ENCODE measurements around the gene PCDHA12.
"Not testable (repeated sequence)": the region's sequence is repeated elsewhere in the genome, so short reads cannot be mapped to it uniquely, and the experiment has no call there.

The PCDHA12 gene, protein sequence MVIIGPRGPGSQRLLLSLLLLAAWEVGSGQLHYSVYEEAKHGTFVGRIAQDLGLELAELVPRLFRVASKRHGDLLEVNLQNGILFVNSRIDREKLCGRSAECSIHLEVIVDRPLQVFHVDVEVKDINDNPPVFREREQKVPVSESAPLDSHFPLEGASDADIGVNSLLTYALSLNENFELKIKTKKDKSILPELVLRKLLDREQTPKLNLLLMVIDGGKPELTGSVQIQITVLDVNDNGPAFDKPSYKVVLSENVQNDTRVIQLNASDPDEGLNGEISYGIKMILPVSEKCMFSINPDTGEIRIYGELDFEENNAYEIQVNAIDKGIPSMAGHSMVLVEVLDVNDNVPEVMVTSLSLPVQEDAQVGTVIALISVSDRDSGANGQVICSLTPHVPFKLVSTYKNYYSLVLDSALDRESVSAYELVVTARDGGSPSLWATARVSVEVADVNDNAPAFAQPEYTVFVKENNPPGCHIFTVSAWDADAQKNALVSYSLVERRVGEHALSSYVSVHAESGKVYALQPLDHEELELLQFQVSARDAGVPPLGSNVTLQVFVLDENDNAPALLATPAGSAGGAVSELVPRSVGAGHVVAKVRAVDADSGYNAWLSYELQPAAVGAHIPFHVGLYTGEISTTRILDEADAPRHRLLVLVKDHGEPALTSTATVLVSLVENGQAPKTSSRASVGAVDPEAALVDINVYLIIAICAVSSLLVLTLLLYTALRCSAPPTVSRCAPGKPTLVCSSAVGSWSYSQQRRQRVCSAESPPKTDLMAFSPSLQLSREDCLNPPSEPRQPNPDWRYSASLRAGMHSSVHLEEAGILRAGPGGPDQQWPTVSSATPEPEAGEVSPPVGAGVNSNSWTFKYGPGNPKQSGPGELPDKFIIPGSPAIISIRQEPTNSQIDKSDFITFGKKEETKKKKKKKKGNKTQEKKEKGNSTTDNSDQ

DNA sequence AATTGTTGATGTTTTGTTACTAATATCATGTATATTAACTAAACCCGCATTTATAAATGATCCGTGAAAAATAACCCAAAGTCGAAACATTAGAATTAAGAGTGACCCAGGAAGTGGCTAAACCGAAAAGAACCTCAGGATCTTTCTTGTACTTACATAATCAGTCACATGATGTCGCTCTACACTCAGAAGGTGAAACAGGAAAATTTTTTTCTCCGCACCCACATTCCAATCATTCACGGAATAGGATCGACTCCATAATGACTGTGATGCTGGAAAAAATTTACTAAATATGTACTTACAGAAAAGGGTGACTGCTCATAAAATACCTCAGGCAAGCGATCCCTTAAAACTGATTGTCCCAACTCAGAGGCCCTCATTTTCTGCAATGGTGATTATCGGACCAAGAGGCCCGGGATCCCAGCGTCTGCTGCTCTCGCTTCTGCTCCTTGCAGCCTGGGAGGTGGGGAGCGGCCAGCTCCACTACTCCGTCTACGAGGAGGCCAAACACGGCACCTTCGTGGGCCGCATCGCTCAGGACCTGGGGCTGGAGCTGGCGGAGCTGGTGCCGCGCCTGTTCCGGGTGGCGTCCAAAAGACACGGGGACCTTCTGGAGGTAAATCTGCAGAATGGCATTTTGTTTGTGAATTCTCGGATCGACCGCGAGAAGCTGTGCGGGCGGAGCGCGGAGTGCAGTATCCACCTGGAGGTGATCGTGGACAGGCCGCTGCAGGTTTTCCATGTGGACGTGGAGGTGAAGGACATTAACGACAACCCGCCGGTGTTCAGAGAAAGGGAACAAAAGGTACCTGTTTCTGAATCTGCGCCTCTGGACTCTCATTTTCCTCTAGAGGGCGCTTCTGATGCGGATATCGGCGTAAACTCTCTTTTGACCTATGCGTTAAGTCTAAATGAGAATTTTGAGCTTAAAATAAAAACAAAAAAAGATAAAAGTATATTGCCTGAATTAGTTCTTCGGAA lies at the start of gene PCDHA12:
Gene PCDHA12, plus strand, starts transcription at position 224 of the 981 bp plus-strand sequence. Its CDS starts 165 bp downstream, at position 389.
- Histone ChIP-seq H3K27ac (no peak within 1 kb of the TSS), H3K4me1 (no peaks in the 10 kb centered on the region), H3K36me3 (peaks cover 0 to 4% (median 0%) of the 10 kb centered on the region in 3 donors), H3K4me3 (no peak within 1 kb of the TSS), H3K27me3 (peaks cover 0 to 5% of the 10 kb centered on the region in 2 donors), H3K9me3 (peaks cover 9 to 67% (median 40%) of the 10 kb centered on the region in 3 donors)
- no peak for TF ChIP-seq CTCF (IDR thresholded peaks at IDR 0.05)
- intact Hi-C loops (cut with DNase I; ENCODE audit: low total_unique reads): no loop called here
- DNase-seq: no peak

DNA sequence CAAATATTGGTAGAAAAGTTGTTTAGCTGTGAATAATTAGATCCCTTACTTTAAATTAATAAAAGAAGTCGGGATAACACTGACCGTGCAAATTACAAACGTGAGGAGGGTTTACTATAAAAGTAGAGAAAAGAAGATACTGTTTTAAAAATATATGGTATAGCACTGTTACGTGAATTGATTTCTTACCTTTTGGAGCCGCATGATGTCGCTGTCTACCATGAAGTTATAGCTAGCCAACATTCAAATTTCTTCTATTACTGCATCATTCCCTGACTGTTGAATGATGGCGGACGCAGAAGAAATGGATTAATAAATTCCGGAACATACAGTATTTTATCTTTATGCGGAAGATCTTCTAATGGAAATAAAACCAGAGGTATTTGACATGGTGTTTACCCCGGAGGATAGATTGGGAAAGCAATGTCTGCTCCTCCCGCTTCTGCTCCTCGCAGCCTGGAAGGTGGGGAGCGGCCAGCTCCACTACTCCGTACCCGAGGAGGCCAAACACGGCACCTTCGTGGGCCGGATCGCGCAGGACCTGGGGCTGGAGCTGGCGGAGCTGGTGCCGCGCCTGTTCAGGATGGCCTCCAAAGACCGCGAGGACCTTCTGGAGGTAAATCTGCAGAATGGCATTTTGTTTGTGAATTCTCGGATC lies 47.3 kb upstream of the PCDHA12 start, which contains the start of gene PCDHA6:
Gene PCDHA6, plus strand, starts transcription at position 257 of the 658 bp plus-strand sequence. Its CDS starts 132 bp downstream, at position 389.
- intact Hi-C loops (cut with DNase I; ENCODE audit: low total_unique reads): no loop called here

GRCh38 chr5:140828362-140828737 lies 46.8 kb upstream of the PCDHA12 start:
- DNase-seq: no peak
- intact Hi-C loops (cut with DNase I; ENCODE audit: low total_unique reads): no loop called here
- H3K36me3 ChIP-seq: no peaks in the 10 kb centered on the region
- no peak overlapping the region for H3K4me3 ChIP-seq
- no peaks in the 10 kb centered on the region for H3K4me1 ChIP-seq
- no peak for TF ChIP-seq CTCF (IDR thresholded peaks at IDR 0.05)
- H3K9me3 ChIP-seq: peaks cover 0 to 57% (median 32%) of the 10 kb centered on the region in 3 donors
- no peak overlapping the region for H3K27ac ChIP-seq
- peaks cover 0 to 10% of the 10 kb centered on the region in 2 donors for H3K27me3 ChIP-seq

More for the DNA sequence above, 47.3 kb upstream of the PCDHA12 start, which contains the start of gene PCDHA6:
- peak within 1 kb of the TSS in 1 of 2 donors; percentile 15 for H3K4me3 ChIP-seq
- no peaks in the 10 kb centered on the region for H3K36me3 ChIP-seq
- no peak within 1 kb of the TSS for H3K27ac ChIP-seq
- no peak for TF ChIP-seq CTCF (IDR thresholded peaks at IDR 0.05)
- peaks cover 0 to 56% (median 37%) of the 10 kb centered on the region in 3 donors for H3K9me3 ChIP-seq
- peaks cover 0 to 11% of the 10 kb centered on the region in 2 donors for H3K27me3 ChIP-seq
- no peak for DNase-seq
- H3K4me1 ChIP-seq: no peaks in the 10 kb centered on the region

- H3K4me1 ChIP-seq; H3K4me3 ChIP-seq; H3K27ac ChIP-seq; intact Hi-C loops (cut with DNase I; ENCODE audit: low total_unique reads); H3K36me3 ChIP-seq; H3K27me3 ChIP-seq; DNase-seq: not testable (repeated sequence)
- H3K9me3 ChIP-seq: peaks cover 0 to 63% (median 36%) of the 10 kb centered on the region in 3 donors
Measured at GRCh38 chr5:140829511-140830501, 45.3 kb upstream of the PCDHA12 start.

All from tibial artery (tissue), 4 donors.